ENCODE measurements around the gene GBP3.
A peak's percentile ranks its signal among the peaks of the same experiment; 100 is the strongest.
"Not testable (repeated sequence)": the region's sequence is repeated elsewhere in the genome, so short reads cannot be mapped to it uniquely, and the experiment has no call there.

The GBP3 gene

DNA sequence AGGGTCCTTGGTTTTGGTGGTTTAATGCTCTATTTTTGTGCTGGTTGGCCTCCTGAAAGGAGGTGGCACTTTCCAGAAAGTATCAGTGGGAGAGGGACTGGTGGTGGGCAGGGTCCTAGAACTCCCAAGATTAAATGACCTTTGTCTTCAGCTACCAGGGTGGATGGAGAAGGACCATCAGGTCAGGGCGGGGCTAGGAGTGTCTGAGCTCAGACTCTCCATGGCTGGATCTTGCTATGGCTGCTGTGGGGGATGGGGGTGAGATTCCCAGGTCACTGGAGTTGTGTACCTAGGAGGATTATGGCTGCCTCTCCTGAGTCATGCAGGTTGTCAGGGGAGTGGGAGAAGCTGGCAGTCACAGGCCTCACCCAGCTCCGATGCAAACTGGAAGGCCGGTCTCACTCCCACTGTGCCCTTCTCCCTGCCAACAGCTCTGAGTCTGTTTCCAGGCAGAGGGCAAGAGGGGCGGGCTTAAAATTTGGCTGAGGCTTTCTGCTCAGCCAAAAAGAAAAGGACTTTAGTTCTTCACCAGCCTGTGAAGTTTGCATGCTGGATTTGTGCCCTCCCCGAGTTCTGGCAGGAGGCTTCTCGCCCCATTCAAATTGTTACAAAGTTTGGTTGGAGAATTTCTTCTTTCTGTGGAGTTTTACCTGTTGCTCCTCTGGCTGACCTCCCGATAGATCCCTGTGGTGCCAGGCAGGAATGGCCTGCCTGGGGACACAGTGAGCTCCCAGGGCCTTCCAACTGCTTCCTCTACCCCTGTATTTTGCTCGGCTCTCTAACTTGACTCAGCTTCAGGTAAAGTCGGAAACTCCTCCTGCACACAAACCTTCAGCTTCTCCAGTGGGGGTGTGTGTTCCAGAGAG is 17.1 kb downstream of the GBP3 start:
- H3K4me3 ChIP-seq (ENCODE audit: control insufficient read depth, low read depth, low read length) = no peak overlapping the region
- no peak for DNase-seq (ENCODE audit: low read depth)
- TF ChIP-seq, protein P1, sequence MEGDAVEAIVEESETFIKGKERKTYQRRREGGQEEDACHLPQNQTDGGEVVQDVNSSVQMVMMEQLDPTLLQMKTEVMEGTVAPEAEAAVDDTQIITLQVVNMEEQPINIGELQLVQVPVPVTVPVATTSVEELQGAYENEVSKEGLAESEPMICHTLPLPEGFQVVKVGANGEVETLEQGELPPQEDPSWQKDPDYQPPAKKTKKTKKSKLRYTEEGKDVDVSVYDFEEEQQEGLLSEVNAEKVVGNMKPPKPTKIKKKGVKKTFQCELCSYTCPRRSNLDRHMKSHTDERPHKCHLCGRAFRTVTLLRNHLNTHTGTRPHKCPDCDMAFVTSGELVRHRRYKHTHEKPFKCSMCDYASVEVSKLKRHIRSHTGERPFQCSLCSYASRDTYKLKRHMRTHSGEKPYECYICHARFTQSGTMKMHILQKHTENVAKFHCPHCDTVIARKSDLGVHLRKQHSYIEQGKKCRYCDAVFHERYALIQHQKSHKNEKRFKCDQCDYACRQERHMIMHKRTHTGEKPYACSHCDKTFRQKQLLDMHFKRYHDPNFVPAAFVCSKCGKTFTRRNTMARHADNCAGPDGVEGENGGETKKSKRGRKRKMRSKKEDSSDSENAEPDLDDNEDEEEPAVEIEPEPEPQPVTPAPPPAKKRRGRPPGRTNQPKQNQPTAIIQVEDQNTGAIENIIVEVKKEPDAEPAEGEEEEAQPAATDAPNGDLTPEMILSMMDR (IDR thresholded peaks at IDR 0.05; ENCODE audit: control insufficient read depth, insufficient read depth, low read depth, low read length, missing control alignments) = no peak

DNA sequence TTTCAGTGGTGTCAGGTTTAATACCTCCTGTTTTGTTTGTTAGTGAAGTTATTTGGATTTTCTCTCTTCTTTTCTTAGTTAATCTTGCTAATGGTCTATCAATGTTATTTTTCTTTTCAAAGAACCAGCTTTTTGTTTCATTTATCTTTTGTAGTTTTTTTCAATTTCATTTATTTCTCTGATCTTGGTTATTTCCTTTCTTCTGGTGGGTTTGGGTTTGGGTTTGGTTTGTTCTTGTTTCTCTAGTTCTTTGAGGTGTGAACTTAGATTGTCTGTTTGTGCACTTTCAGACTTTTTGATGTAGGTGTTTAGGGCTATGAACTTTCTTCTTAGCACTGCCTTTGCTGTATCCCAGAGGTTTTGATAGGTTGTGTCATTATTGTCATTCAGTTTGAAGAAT is 20.5 kb downstream of the GBP3 start:
- H3K4me3 ChIP-seq (ENCODE audit: control insufficient read depth, low read depth, low read length); DNase-seq (ENCODE audit: low read depth): not testable (repeated sequence)

DNA sequence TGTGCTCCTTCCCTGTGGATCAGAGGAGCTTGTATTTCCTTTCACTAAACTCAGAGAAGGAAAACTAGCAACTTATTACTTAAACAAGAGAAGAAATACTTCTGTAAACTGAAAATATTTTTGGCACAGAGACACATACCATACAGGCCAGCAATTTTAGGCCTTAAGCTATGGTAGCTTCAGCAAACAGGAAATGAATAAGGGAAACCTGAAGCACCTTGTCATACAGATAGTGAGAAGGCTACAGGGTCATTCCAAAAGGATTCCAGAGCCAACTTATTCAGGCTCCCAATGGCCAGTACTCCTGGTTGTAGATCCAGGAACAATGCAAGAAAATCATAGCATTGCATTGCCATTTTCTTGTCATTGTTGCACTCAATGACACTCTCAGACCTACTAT is 21.2 kb downstream of the GBP3 start:
- H3K4me3 ChIP-seq (ENCODE audit: control insufficient read depth, low read depth, low read length) = no peak overlapping the region
- DNase-seq (ENCODE audit: low read depth) = no peak
- TF ChIP-seq, protein P1 (IDR thresholded peaks at IDR 0.05; ENCODE audit: control insufficient read depth, insufficient read depth, low read depth, low read length, missing control alignments) = no peak

DNA sequence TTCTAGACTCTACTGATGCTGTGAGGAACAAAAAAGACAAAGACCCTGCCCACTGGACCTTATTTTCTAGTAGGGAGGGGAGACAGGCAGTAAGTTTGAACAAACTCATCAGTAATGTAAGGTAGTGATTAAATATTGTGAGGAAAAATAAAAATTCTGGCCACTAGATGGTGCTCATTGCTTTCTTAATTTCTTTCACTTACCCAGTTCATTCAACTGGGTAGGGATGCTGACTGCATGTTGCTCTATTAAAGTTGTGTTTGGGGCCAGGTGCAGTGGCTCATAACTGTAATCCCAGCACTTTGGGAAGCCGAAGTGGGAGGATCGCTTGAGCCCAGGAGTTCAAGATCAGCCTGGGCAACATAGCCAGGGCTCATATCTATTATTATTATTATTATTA is 23.9 kb downstream of the GBP3 start:
- TF ChIP-seq, protein P1 (IDR thresholded peaks at IDR 0.05; ENCODE audit: control insufficient read depth, insufficient read depth, low read depth, low read length, missing control alignments) = peak; percentile 31
- no peak for DNase-seq (ENCODE audit: low read depth)

DNA sequence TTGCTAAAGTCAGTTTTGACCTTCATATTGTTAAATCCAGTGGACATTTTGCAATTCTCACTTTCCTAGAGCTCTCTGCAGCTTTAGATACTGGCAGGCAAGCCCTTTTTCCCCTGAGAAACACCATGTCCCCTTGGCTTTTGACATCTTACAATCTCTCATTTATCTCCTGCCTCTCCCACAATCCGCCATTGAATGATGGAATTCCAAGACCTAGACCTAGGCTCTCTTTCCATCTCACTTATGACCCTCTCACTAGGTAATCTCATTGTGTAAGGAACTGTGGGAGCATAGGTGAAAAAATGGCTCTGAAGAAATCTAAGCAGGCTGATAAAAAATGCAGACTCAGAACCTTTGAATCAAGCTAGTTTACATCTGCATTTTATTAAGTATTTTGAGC is 32.2 kb downstream of the GBP3 start:
- H3K4me3 ChIP-seq (ENCODE audit: control insufficient read depth, low read depth, low read length) = no peak overlapping the region
- DNase-seq (ENCODE audit: low read depth) = no peak

More for the DNA sequence above, 23.9 kb downstream of the GBP3 start:
- no peak overlapping the region for H3K4me3 ChIP-seq (ENCODE audit: control insufficient read depth, low read depth, low read length)

DNA sequence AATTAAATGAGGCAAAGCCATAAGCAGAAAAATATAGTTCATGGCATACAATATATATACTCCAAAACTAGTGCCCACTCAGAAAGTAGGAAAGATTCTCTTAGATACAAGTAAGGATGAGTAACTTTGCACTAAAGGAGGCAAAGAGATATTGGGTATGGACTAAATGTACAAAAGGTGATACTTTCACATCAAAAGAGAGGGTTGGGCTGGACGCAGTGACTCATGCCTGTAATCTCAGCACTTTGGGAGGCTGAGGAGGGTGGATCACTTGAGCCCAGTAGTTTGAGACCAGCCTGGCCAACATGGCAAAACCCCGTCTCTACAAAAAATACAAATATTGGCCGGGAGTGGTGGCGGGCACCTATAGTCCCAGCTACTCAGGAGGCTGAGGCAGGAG is 37.0 kb downstream of the GBP3 start:
- TF ChIP-seq, protein P1 (IDR thresholded peaks at IDR 0.05; ENCODE audit: control insufficient read depth, insufficient read depth, low read depth, low read length, missing control alignments) = no peak
- DNase-seq (ENCODE audit: low read depth) = no peak
- H3K4me3 ChIP-seq (ENCODE audit: control insufficient read depth, low read depth, low read length) = no peak overlapping the region

More for the DNA sequence above, 32.2 kb downstream of the GBP3 start:
- TF ChIP-seq, protein P1 (IDR thresholded peaks at IDR 0.05; ENCODE audit: control insufficient read depth, insufficient read depth, low read depth, low read length, missing control alignments) = no peak

DNA sequence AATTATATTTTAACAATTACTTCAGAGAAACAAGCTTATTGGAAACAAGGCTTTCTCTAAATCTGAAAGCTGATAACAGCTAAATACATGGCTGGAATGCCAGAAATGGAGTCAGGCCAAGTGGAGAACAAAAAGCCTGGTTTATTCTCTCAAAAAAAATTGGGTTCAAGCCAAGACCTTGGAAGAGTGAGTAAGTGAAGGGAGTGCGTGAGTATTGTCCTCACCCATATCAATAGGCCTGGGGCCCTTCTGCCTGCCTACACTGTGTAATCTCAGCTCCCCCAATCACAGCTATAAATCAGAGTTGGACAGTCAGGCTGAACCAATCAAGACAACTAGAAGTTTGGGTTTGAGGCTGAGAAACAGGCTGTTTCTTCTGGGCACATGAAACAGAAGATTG is 37.6 kb downstream of the GBP3 start:
- peak; percentile 71 for DNase-seq (ENCODE audit: low read depth)
- TF ChIP-seq, protein P1 (IDR thresholded peaks at IDR 0.05; ENCODE audit: control insufficient read depth, insufficient read depth, low read depth, low read length, missing control alignments) = no peak
- H3K4me3 ChIP-seq (ENCODE audit: control insufficient read depth, low read depth, low read length) = no peak overlapping the region
